PC-9 (cell line): ENCODE data around the gene SFT2D1.

Source experiments
- CTCF ChIP-seq: fragments of 200-600 bp; sonication (generic); conservative IDR thresholded peaks from 2 replicates; pipeline ENCODE4 v1.6.1; 2017; ENCODE audit warnings: mixed run types, antibody characterized with exemption, mild to moderate bottlenecking, moderate library complexity
- EZH2 ChIP-seq: fragments of 200-600 bp; sonication (generic); IDR thresholded peaks from 2 replicates; pipeline ENCODE4 v1.8.0; 2017; ENCODE audit warnings: antibody characterized with exemption, low read depth

- TF ChIP-seq CTCF (no peak), EZH2 (no peak)
Measured at GRCh38 chr6:166282394-166283032, 59.8 kb downstream of the SFT2D1 start.
